Neural cell (in vitro differentiated cells): ENCODE measurements around the gene PRLH. TPM values are rescaled to one million over a fixed set of nuclear protein-coding genes. Genes with fewer than 3 reads are reported as not detected.

Experiments used
- H2AFZ ChIP-seq: fragments of 200-600, 300-800 bp; sonication (generic), shearing (Covaris generic); 2 replicates; pipeline ENCODE4 v1.6.0; 2014; ENCODE audit warnings: low read depth, mild to moderate bottlenecking, antibody characterized with exemption, low read length, moderate library complexity
- H3F3A ChIP-seq: fragments of 200-600 bp; shearing (Covaris generic); 2 replicates; pipeline ENCODE4 v1.6.1; 2016; ENCODE audit warnings: mild to moderate bottlenecking, moderate library complexity, mixed read lengths, antibody characterized with exemption, low read length; ENCODE audit not compliant: insufficient read depth, poor library complexity, severe bottlenecking
- H3K27ac ChIP-seq: fragments of 200-600, 300-800 bp; sonication (generic), shearing (Covaris generic); 2 replicates; pipeline ENCODE4 v1.5.1; 2014; ENCODE audit warnings: mild to moderate bottlenecking, low read length, moderate library complexity
- H3K27me3 ChIP-seq: fragments of 300-800, 200-600 bp; sonication (generic), shearing (Covaris generic); 2 replicates; pipeline ENCODE4 v1.6.0; 2014; ENCODE audit warnings: mild to moderate bottlenecking, low read depth, low read length, moderate library complexity; ENCODE audit not compliant: insufficient read depth
- H3K36me3 ChIP-seq: fragments of 300-800, 200-600 bp; sonication (generic), shearing (Covaris generic); 2 replicates; pipeline ENCODE4 v1.5.1; 2014; ENCODE audit warnings: mild to moderate bottlenecking, antibody characterized with exemption, low read length, moderate library complexity; ENCODE audit not compliant: insufficient read depth
- H3K4me2 ChIP-seq: fragments of 300-800, 200-600 bp; sonication (generic), shearing (Covaris generic); 2 replicates; pipeline ENCODE4 v1.6.0; 2014; ENCODE audit warnings: mild to moderate bottlenecking, low read length
- H3K4me3 ChIP-seq: fragments of 300-800, 200-600 bp; sonication (generic), shearing (Covaris generic); 2 replicates; pipeline ENCODE4 v1.5.1; 2014; ENCODE audit warnings: mild to moderate bottlenecking, low read length, moderate library complexity
- H3K79me2 ChIP-seq: fragments of 200-600 bp; shearing (Covaris generic); replicated peaks from 2 replicates; pipeline ENCODE4 v1.6.0; 2014; ENCODE audit warnings: mild to moderate bottlenecking, low read length, moderate library complexity; ENCODE audit not compliant: insufficient read depth
- H3K9ac ChIP-seq: fragments of 300-800, 200-600 bp; sonication (generic), shearing (Covaris generic); 2 replicates; pipeline ENCODE4 v1.6.1; 2016; ENCODE audit warnings: mild to moderate bottlenecking, low read length, mixed read lengths
- H3K9me2 ChIP-seq: fragments of 200-600 bp; shearing (Covaris generic); 2 replicates; pipeline ENCODE4 v1.6.1; 2016; ENCODE audit warnings: mild to moderate bottlenecking, low read length, mixed read lengths; ENCODE audit not compliant: insufficient read depth
- H3K9me3 ChIP-seq: fragments of 200-600, 300-800 bp; sonication (generic), shearing (Covaris generic); 2 replicates; pipeline ENCODE4 v1.6.1; 2016; ENCODE audit warnings: mild to moderate bottlenecking, mixed run types, low read length, moderate library complexity, mixed read lengths
- H4K20me1 ChIP-seq: fragments of 200-600 bp; shearing (Covaris generic); 2 replicates; pipeline ENCODE4 v1.6.1; 2016; ENCODE audit warnings: mild to moderate bottlenecking, mixed run types; ENCODE audit not compliant: insufficient read depth
- EP300 ChIP-seq: fragments of 450-650 bp; conservative IDR thresholded peaks from 2 replicates; pipeline ENCODE4 v1.6.1; 2014; ENCODE audit warnings: antibody characterized with exemption, mild to moderate bottlenecking, moderate library complexity; ENCODE audit not compliant: poor library complexity, severe bottlenecking
- EZH2 ChIP-seq: fragments of 200-600, 300-800 bp; shearing (Covaris generic), sonication (generic); IDR thresholded peaks from 2 replicates; pipeline ENCODE4 v1.6.1; 2014; ENCODE audit warnings: antibody characterized with exemption, low read length, borderline replicate concordance, mild to moderate bottlenecking; ENCODE audit not compliant: insufficient read depth, poor library complexity, severe bottlenecking
- MXI1 ChIP-seq: fragments of 450-650 bp; conservative IDR thresholded peaks from 2 replicates; pipeline ENCODE4 v1.6.1; 2014; ENCODE audit warnings: antibody characterized with exemption, mild to moderate bottlenecking; ENCODE audit not compliant: poor library complexity, severe bottlenecking
- POLR2AphosphoS5 ChIP-seq: IDR thresholded peaks from 2 replicates; pipeline ENCODE4 v1.6.1; 2012
- RAD21 ChIP-seq: fragments of 450-650 bp; conservative IDR thresholded peaks from 2 replicates; pipeline ENCODE4 v1.6.1; 2014; ENCODE audit warnings: antibody characterized with exemption, mild to moderate bottlenecking, moderate library complexity
- SMC3 ChIP-seq: fragments of 450-650 bp; conservative IDR thresholded peaks from 2 replicates; pipeline ENCODE4 v1.6.1; 2014; ENCODE audit warnings: antibody characterized with exemption, mild to moderate bottlenecking, moderate library complexity; ENCODE audit not compliant: poor library complexity
- TAF1 ChIP-seq: IDR thresholded peaks from 2 replicates; pipeline ENCODE4 v1.6.1; 2012; ENCODE audit warnings: low read depth
- polyA plus RNA-seq: library from polyadenylated mRNA; depleted of rRNA; stranded (reverse); fragments of >200 nt; gene quantifications from 2 replicates; pipeline ENCODE4 v1.2.3, GENCODE V29; 2014
- TF ChIP-seq, protein P1 (sequence below): fragments of 450-650 bp; IDR thresholded peaks from 2 replicates; pipeline ENCODE4 v1.5.1; 2014; ENCODE audit warnings: antibody characterized with exemption, mild to moderate bottlenecking, moderate library complexity; ENCODE audit not compliant: poor library complexity, severe bottlenecking
- TF ChIP-seq, protein P2 (sequence below): IDR thresholded peaks from 2 replicates; pipeline ENCODE4 v1.6.1; 2012; ENCODE audit warnings: borderline replicate concordance

PRLH gene
- polyA plus RNA-seq, 1 donor from 2014 or later: not detected

DNA sequence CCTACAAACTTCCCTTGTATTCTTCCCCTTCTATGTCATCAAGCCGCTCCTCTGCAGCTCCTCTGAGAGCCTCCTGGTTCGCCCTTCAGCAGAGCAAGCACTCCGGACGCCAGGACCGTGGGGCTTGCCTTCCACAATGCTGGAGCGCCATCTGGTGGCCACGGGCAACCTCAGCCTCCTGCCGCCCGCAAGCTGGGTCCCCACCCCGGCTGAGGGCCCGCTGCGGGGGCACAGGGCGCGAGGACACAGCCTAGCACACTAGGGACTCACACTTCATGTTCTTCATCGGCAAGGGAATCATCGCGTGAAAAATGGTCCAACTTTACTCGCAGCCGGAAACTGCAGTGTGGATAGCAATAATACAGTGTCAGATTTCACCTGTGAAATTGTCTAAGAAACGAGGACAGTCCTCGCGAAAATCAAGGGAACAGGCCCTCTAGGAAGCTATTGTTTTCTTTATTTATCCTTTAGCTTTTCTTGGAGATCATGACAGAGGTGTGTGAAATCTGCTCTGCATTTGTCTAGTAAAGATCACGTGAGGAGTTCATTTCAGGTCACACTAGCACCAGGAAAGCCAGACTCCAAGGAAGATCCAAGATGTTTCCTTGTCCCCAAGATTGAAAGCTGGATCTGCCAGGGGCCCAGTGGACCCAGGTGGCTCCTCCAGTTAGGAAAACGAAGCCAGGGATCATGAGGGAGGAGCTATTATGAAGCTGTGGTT is 5.8 kb downstream of the PRLH start:
- no peak overlapping the region for H3K9ac ChIP-seq
- H3K9me3 ChIP-seq: no peaks in the 10 kb centered on the region
- no peaks in the 10 kb centered on the region for H3F3A ChIP-seq
- no peaks in the 10 kb centered on the region for H3K36me3 ChIP-seq
- H2AFZ ChIP-seq: no peak overlapping the region
- peak; percentile 95 for TF ChIP-seq SMC3
- TF ChIP-seq, protein P1, sequence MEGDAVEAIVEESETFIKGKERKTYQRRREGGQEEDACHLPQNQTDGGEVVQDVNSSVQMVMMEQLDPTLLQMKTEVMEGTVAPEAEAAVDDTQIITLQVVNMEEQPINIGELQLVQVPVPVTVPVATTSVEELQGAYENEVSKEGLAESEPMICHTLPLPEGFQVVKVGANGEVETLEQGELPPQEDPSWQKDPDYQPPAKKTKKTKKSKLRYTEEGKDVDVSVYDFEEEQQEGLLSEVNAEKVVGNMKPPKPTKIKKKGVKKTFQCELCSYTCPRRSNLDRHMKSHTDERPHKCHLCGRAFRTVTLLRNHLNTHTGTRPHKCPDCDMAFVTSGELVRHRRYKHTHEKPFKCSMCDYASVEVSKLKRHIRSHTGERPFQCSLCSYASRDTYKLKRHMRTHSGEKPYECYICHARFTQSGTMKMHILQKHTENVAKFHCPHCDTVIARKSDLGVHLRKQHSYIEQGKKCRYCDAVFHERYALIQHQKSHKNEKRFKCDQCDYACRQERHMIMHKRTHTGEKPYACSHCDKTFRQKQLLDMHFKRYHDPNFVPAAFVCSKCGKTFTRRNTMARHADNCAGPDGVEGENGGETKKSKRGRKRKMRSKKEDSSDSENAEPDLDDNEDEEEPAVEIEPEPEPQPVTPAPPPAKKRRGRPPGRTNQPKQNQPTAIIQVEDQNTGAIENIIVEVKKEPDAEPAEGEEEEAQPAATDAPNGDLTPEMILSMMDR: peak; percentile 96
- peak; percentile 40 for TF ChIP-seq TAF1
- no peak for TF ChIP-seq EP300
- no peak for TF ChIP-seq POLR2AphosphoS5
- TF ChIP-seq RAD21: peak; percentile 93
- TF ChIP-seq, protein P2, sequence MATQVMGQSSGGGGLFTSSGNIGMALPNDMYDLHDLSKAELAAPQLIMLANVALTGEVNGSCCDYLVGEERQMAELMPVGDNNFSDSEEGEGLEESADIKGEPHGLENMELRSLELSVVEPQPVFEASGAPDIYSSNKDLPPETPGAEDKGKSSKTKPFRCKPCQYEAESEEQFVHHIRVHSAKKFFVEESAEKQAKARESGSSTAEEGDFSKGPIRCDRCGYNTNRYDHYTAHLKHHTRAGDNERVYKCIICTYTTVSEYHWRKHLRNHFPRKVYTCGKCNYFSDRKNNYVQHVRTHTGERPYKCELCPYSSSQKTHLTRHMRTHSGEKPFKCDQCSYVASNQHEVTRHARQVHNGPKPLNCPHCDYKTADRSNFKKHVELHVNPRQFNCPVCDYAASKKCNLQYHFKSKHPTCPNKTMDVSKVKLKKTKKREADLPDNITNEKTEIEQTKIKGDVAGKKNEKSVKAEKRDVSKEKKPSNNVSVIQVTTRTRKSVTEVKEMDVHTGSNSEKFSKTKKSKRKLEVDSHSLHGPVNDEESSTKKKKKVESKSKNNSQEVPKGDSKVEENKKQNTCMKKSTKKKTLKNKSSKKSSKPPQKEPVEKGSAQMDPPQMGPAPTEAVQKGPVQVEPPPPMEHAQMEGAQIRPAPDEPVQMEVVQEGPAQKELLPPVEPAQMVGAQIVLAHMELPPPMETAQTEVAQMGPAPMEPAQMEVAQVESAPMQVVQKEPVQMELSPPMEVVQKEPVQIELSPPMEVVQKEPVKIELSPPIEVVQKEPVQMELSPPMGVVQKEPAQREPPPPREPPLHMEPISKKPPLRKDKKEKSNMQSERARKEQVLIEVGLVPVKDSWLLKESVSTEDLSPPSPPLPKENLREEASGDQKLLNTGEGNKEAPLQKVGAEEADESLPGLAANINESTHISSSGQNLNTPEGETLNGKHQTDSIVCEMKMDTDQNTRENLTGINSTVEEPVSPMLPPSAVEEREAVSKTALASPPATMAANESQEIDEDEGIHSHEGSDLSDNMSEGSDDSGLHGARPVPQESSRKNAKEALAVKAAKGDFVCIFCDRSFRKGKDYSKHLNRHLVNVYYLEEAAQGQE: no peak
- no peak for TF ChIP-seq MXI1
- no peak for TF ChIP-seq EZH2
- H3K9me2 ChIP-seq: no peaks in the 10 kb centered on the region
- H3K27me3 ChIP-seq: no peaks in the 10 kb centered on the region
- H3K79me2 ChIP-seq: no peaks in the 10 kb centered on the region
- H3K4me2 ChIP-seq: no peak overlapping the region
- H4K20me1 ChIP-seq: no peaks in the 10 kb centered on the region
- H3K4me3 ChIP-seq: no peak overlapping the region
- H3K27ac ChIP-seq: no peak overlapping the region

DNA sequence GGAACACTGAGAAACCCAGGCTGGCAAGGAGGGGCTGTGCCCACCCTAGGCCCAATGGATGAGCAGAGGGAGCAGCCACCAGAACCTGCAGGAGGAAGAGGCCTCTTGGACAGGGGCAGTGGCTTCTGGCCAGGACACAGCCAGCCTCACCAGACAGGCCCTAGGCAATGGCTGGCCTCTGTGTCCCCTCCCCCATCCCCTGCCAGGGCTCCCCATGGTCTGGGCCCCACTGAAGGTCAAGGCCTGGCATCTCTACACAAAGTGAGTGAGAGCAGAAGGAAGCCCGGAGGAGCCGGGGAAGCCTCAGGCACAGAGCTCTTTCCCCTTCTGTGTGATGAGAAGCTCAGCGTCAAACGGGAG is 6.3 kb downstream of the PRLH start:
- H4K20me1 ChIP-seq: no peaks in the 10 kb centered on the region
- H3K27ac ChIP-seq: no peak overlapping the region
- H3K4me2 ChIP-seq: no peak overlapping the region
- H3K9ac ChIP-seq: no peak overlapping the region
- H3F3A ChIP-seq: no peaks in the 10 kb centered on the region
- H3K27me3 ChIP-seq: no peaks in the 10 kb centered on the region
- H3K36me3 ChIP-seq: no peaks in the 10 kb centered on the region
- no peak overlapping the region for H2AFZ ChIP-seq
- no peaks in the 10 kb centered on the region for H3K9me2 ChIP-seq
- no peaks in the 10 kb centered on the region for H3K9me3 ChIP-seq
- H3K4me3 ChIP-seq: no peak overlapping the region
- TF ChIP-seq POLR2AphosphoS5 (no peak), RAD21 (no peak), MXI1 (no peak), EZH2 (no peak), TAF1 (no peak), EP300 (no peak), SMC3 (no peak)
- TF ChIP-seq, protein P1: no peak
- TF ChIP-seq, protein P2: no peak
- no peaks in the 10 kb centered on the region for H3K79me2 ChIP-seq
